Ramos (cell line): Measurements from ENCODE around the gene DNAAF8.

Experiments
- in situ Hi-C: fragments of 300-500 bp; cut with MboI; formaldehyde crosslinking; loops from one replicate; pipeline ENCODE4 v1.14.3; 2022; ENCODE audit warnings: low sequenced_read_pairs; ENCODE audit not compliant: unreplicated experiment

Gene DNAAF8

GRCh38 chr16:4748682-4749411 lies 14.5 kb downstream of the DNAAF8 start:
- in situ Hi-C loops, result no loop called here

- in situ Hi-C loops, result no loop called here
Measured at GRCh38 chr16:4749700-4750257, 15.4 kb downstream of the DNAAF8 start.

- in situ Hi-C loops, result no loop called here
Measured at GRCh38 chr16:4750896-4751295, 16.6 kb downstream of the DNAAF8 start.

- in situ Hi-C loops, result no loop called here
Measured at GRCh38 chr16:4752351-4753100, 18.2 kb downstream of the DNAAF8 start.

GRCh38 chr16:4753227-4753626 lies 18.9 kb downstream of the DNAAF8 start:
- in situ Hi-C loops, result no loop called here

GRCh38 chr16:4754865-4755264 lies 20.5 kb downstream of the DNAAF8 start:
- in situ Hi-C loops, result no loop called here

- in situ Hi-C loops, result no loop called here
Measured at GRCh38 chr16:4755687-4756086, 21.4 kb downstream of the DNAAF8 start.

- in situ Hi-C loops, result no loop called here
Measured at GRCh38 chr16:4760221-4760910, 26.0 kb downstream of the DNAAF8 start.

GRCh38 chr16:4762205-4762604 lies 27.9 kb downstream of the DNAAF8 start:
- in situ Hi-C loops, result no loop called here

GRCh38 chr16:4763791-4764190 lies 29.5 kb downstream of the DNAAF8 start:
- in situ Hi-C loops, result no loop called here

GRCh38 chr16:4765511-4766474 lies 31.5 kb downstream of the DNAAF8 start:
- in situ Hi-C loops, result no loop called here

GRCh38 chr16:4766875-4767628 lies 32.7 kb downstream of the DNAAF8 start, which contains the start of gene ZNF500:
Gene ZNF500 (minus strand): TSS chr16:4767162. CDS start chr16:4765978, 1,184 bp downstream.
- in situ Hi-C loops, result no loop called here

GRCh38 chr16:4767872-4768548 lies 33.7 kb downstream of the DNAAF8 start:
- in situ Hi-C loops, result no loop called here

GRCh38 chr16:4768549-4769305 lies 34.4 kb downstream of the DNAAF8 start:
- in situ Hi-C loops, result no loop called here

- in situ Hi-C loops, result no loop called here
Measured at GRCh38 chr16:4769306-4769638, 34.9 kb downstream of the DNAAF8 start.

- in situ Hi-C loops, result no loop called here
Measured at GRCh38 chr16:4771646-4772045, 37.3 kb downstream of the DNAAF8 start.

GRCh38 chr16:4772351-4772750 lies 38.0 kb downstream of the DNAAF8 start:
- in situ Hi-C loops, result no loop called here

- in situ Hi-C loops, result no loop called here
Measured at GRCh38 chr16:4775005-4775404, 40.7 kb downstream of the DNAAF8 start.
